ENCODE data around the gene TBX18. TPM values are rescaled to one million over a fixed set of nuclear protein-coding genes. Genes with fewer than 3 reads are reported as not detected.

Gene TBX18
- total RNA-seq, 1 donor, result 64.1 TPM

GRCh38 chr6:84638286-84638685 is 126.1 kb downstream of the TBX18 start:
- Histone ChIP-seq H3K9me3 (ENCODE audit: low read depth, low read length) (no peaks in the 10 kb centered on the region), H2AFZ (ENCODE audit: low read length) (peak overlapping the region; percentile 17), H3K4me3 (ENCODE audit: insufficient read depth, low read length) (no peak overlapping the region), H4K20me1 (ENCODE audit: insufficient read depth, low read length) (no peaks in the 10 kb centered on the region), H3K27me3 (ENCODE audit: insufficient read depth, low read length) (no peaks in the 10 kb centered on the region), H3K27ac (ENCODE audit: low read depth, low read length) (no peak overlapping the region), H3K79me2 (ENCODE audit: insufficient read depth, low read length) (no peaks in the 10 kb centered on the region), H3K4me1 (ENCODE audit: insufficient read depth, low read length) (peaks cover 27% of the 10 kb centered on the region), H3K4me2 (ENCODE audit: insufficient read depth, low read length) (no peak overlapping the region), H3K36me3 (ENCODE audit: insufficient read depth, low read length) (no peaks in the 10 kb centered on the region)
- TF ChIP-seq, protein P1, sequence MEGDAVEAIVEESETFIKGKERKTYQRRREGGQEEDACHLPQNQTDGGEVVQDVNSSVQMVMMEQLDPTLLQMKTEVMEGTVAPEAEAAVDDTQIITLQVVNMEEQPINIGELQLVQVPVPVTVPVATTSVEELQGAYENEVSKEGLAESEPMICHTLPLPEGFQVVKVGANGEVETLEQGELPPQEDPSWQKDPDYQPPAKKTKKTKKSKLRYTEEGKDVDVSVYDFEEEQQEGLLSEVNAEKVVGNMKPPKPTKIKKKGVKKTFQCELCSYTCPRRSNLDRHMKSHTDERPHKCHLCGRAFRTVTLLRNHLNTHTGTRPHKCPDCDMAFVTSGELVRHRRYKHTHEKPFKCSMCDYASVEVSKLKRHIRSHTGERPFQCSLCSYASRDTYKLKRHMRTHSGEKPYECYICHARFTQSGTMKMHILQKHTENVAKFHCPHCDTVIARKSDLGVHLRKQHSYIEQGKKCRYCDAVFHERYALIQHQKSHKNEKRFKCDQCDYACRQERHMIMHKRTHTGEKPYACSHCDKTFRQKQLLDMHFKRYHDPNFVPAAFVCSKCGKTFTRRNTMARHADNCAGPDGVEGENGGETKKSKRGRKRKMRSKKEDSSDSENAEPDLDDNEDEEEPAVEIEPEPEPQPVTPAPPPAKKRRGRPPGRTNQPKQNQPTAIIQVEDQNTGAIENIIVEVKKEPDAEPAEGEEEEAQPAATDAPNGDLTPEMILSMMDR (IDR thresholded peaks at IDR 0.05; ENCODE audit: extremely low read depth, low read depth, low read length), result no peak
- no peak for DNase-seq (ENCODE audit: insufficient read length, low spot score, missing footprints)

Small RNA genes within 50 kb of the gene (small RNA-seq; reads per million reads assigned to genes)
- not detected for gene AL590143.1

Measured in osteoblast (primary cell).